ENCODE measurements around the gene LRWD1.

Gene LRWD1

DNA sequence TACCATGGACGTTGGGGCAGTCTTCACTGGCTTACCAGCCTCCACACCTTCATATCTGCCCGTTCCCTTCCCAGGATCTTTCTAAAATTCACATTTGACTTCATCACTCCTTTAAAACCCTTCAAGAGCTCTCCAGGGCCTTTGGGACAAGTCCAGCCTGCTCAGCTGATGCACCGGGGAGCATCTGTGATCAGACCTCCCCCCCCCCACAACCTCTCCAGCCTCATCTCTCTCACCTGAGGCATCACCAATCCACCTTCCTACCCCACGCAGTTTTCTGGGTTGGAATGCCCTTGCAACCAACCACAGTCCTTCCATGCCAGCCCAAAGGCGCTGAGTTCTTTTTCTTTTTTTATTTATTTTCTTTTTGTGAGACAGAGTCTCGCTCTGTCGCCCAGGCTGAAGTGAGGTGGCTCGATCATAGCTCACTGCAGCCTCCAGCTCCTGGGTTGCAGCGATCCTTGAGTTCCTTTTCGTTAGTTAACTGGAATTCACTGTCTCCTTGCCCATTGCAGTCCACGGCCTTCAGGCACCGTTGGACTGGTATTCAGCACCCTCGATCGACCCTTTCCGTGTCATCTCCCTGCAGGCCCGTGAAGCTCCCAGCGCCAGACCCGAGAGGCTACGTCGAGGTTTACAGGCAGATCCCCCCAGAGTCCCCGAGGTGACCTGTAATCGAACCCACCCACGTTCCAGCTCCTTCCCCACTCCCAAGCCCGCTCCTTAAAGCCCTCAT lies 775 bp upstream of the LRWD1 start:
- 0 out of 2 replicates have a peak overlapping the region, but pooled peaks have one; percentile 51 for H2AFZ ChIP-seq (ENCODE audit: low read length)

GRCh38 chr7:102466097-102466496 lies 1.3 kb downstream of the LRWD1 start:
- Histone ChIP-seq H3K4me3 (ENCODE audit: low read depth, low read length, poor library complexity, severe bottlenecking) (peak overlapping the region; percentile 90), H3F3A (ENCODE audit: insufficient read depth, low read length) (no peaks in the 10 kb centered on the region), H3K9me3 (ENCODE audit: low read length) (no peaks in the 10 kb centered on the region), H3K4me1 (ENCODE audit: insufficient read depth, low read length, severe bottlenecking) (peaks cover 33% of the 10 kb centered on the region), H3K9ac (ENCODE audit: low read length) (peak overlapping the region; percentile 95; the same call in 1 of the 2 replicates), H3K36me3 (ENCODE audit: insufficient read depth, low read length) (peaks cover 33% of the 10 kb centered on the region; the same call in 1 of the 2 replicates), H3K27ac (ENCODE audit: low read depth, low read length, poor library complexity, severe bottlenecking) (peak overlapping the region; percentile 65), H2AFZ (ENCODE audit: low read length) (no peak overlapping the region), H3K4me2 (ENCODE audit: low read length) (peak overlapping the region; percentile 83), H4K20me1 (ENCODE audit: insufficient read depth, low read length) (no peaks in the 10 kb centered on the region), H3K9me2 (ENCODE audit: low read depth, low read length) (no peaks in the 10 kb centered on the region), H3K79me2 (ENCODE audit: insufficient read depth, low read length) (peaks cover 12% of the 10 kb centered on the region), H3K27me3 (ENCODE audit: insufficient read depth, low read length) (no peaks in the 10 kb centered on the region)
- TF ChIP-seq, protein P1, sequence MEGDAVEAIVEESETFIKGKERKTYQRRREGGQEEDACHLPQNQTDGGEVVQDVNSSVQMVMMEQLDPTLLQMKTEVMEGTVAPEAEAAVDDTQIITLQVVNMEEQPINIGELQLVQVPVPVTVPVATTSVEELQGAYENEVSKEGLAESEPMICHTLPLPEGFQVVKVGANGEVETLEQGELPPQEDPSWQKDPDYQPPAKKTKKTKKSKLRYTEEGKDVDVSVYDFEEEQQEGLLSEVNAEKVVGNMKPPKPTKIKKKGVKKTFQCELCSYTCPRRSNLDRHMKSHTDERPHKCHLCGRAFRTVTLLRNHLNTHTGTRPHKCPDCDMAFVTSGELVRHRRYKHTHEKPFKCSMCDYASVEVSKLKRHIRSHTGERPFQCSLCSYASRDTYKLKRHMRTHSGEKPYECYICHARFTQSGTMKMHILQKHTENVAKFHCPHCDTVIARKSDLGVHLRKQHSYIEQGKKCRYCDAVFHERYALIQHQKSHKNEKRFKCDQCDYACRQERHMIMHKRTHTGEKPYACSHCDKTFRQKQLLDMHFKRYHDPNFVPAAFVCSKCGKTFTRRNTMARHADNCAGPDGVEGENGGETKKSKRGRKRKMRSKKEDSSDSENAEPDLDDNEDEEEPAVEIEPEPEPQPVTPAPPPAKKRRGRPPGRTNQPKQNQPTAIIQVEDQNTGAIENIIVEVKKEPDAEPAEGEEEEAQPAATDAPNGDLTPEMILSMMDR (IDR thresholded peaks at IDR 0.05; ENCODE audit: low read length): no peak
- no peak for TF ChIP-seq EZH2 (IDR thresholded peaks at IDR 0.05; ENCODE audit: borderline replicate concordance, low read length)

More for the DNA sequence above, 775 bp upstream of the LRWD1 start:
- no peaks in the 10 kb centered on the region for H3K9me3 ChIP-seq (ENCODE audit: low read length)
- H3K27me3 ChIP-seq (ENCODE audit: insufficient read depth, low read length): no peaks in the 10 kb centered on the region
- TF ChIP-seq EZH2 (IDR thresholded peaks at IDR 0.05; ENCODE audit: borderline replicate concordance, low read length): no peak
- TF ChIP-seq, protein P1 (IDR thresholded peaks at IDR 0.05; ENCODE audit: low read length): no peak
- H3K9ac ChIP-seq (ENCODE audit: low read length): peak overlapping the region; percentile 95
- H3K4me1 ChIP-seq (ENCODE audit: insufficient read depth, low read length, severe bottlenecking): peaks cover 33% of the 10 kb centered on the region
- peaks cover 23% of the 10 kb centered on the region; the same call in 1 of the 2 replicates for H3K36me3 ChIP-seq (ENCODE audit: insufficient read depth, low read length)
- no peaks in the 10 kb centered on the region for H3K9me2 ChIP-seq (ENCODE audit: low read depth, low read length)
- H3K4me2 ChIP-seq (ENCODE audit: low read length): peak overlapping the region; percentile 83
- peaks cover 12% of the 10 kb centered on the region for H3K79me2 ChIP-seq (ENCODE audit: insufficient read depth, low read length)
- H4K20me1 ChIP-seq (ENCODE audit: insufficient read depth, low read length): no peaks in the 10 kb centered on the region
- no peaks in the 10 kb centered on the region for H3F3A ChIP-seq (ENCODE audit: insufficient read depth, low read length)
- H3K27ac ChIP-seq (ENCODE audit: low read depth, low read length, poor library complexity, severe bottlenecking): peak overlapping the region; percentile 25
- peak overlapping the region; percentile 90 for H3K4me3 ChIP-seq (ENCODE audit: low read depth, low read length, poor library complexity, severe bottlenecking)

DNA sequence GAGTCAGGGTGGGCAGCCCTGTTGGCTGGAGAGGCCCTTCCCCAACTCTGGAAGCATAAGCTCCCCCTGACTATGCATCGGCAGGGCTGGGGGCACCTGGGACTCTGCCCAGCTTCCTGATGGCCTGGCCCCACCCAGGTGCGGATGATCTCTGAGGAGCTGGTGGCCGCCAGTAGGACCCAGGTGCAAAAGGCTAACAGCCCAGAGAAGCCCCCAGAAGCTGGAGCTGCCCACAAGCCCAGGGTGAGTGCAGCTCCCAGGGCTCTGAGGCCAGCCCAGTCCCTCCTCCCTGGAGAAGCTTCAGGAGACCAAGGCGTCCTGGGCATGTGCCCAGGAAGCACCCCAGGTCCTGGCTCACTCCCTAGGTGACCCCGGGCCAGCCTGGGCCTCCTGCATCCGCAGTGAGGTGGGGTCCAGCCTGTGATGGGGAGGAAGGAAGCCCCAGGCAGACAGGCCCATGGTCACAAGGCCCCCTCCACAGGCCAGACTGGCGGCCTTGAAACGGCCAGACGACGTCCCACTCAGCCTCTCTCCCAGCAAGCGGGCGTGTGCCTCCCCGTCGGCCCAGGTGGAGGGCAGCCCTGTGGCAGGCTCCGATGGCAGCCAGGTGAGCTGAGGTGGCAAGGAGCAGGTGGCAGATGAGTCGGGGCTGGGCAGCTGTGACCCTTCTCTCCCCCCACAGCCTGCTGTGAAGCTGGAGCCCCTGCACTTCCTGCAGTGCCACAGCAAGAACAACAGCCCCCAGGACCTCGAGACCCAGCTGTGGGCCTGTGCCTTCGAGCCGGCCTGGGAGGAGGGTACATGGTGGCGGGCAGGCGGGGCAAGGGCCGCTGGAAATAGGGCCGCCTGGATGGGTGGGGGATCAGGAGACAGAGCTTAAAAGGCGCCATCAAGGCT lies 3.0 kb downstream of the LRWD1 start:
- Histone ChIP-seq H3K4me2 (ENCODE audit: low read length) (peak overlapping the region; percentile 51; the same call in 1 of the 2 replicates), H3K27me3 (ENCODE audit: insufficient read depth, low read length) (no peaks in the 10 kb centered on the region), H3K9me2 (ENCODE audit: low read depth, low read length) (no peaks in the 10 kb centered on the region), H3K27ac (ENCODE audit: low read depth, low read length, poor library complexity, severe bottlenecking) (no peak overlapping the region), H3K9me3 (ENCODE audit: low read length) (no peaks in the 10 kb centered on the region), H3K9ac (ENCODE audit: low read length) (no peak overlapping the region), H3K4me1 (ENCODE audit: insufficient read depth, low read length, severe bottlenecking) (peaks cover 33% of the 10 kb centered on the region), H4K20me1 (ENCODE audit: insufficient read depth, low read length) (no peaks in the 10 kb centered on the region), H3K36me3 (ENCODE audit: insufficient read depth, low read length) (peaks cover 50% of the 10 kb centered on the region), H3K4me3 (ENCODE audit: low read depth, low read length, poor library complexity, severe bottlenecking) (no peak overlapping the region), H2AFZ (ENCODE audit: low read length) (no peak overlapping the region), H3F3A (ENCODE audit: insufficient read depth, low read length) (no peaks in the 10 kb centered on the region), H3K79me2 (ENCODE audit: insufficient read depth, low read length) (peaks cover 12% of the 10 kb centered on the region)
- TF ChIP-seq EZH2 (IDR thresholded peaks at IDR 0.05; ENCODE audit: borderline replicate concordance, low read length): no peak
